Measurements from ENCODE around the gene ERAL1.
"Not testable (repeated sequence)": the region's sequence is repeated elsewhere in the genome, so short reads cannot be mapped to it uniquely, and the experiment has no call there.

The ERAL1 gene

GRCh38 chr17:28836541-28836940 is 18.3 kb upstream of the ERAL1 start:
- not testable (repeated sequence) for H3K4me3 ChIP-seq (ENCODE audit: low read length); H3K36me3 ChIP-seq (ENCODE audit: insufficient read depth, low read length); H3K4me1 ChIP-seq (ENCODE audit: insufficient read depth, low read length); H3K27me3 ChIP-seq (ENCODE audit: insufficient read depth, low read length); H2AFZ ChIP-seq (ENCODE audit: low read depth, low read length); H3K9me3 ChIP-seq (ENCODE audit: low read length)

- no peak overlapping the region for H3K4me3 ChIP-seq (ENCODE audit: low read length)
- peaks cover 11% of the 10 kb centered on the region for H3K4me1 ChIP-seq (ENCODE audit: insufficient read depth, low read length)
- H3K27me3 ChIP-seq (ENCODE audit: insufficient read depth, low read length): no peaks in the 10 kb centered on the region
- no peaks in the 10 kb centered on the region for H3K9me3 ChIP-seq (ENCODE audit: low read length)
- no peaks in the 10 kb centered on the region for H3K36me3 ChIP-seq (ENCODE audit: insufficient read depth, low read length)
- H2AFZ ChIP-seq (ENCODE audit: low read depth, low read length): no peak overlapping the region
Measured at GRCh38 chr17:28839221-28839620, 15.6 kb upstream of the ERAL1 start.

GRCh38 chr17:28841901-28842281 is 12.9 kb upstream of the ERAL1 start:
- Histone ChIP-seq H3K9me3 (ENCODE audit: low read length) (no peaks in the 10 kb centered on the region), H3K27me3 (ENCODE audit: insufficient read depth, low read length) (no peaks in the 10 kb centered on the region), H3K4me3 (ENCODE audit: low read length) (peak overlapping the region; percentile 83), H3K4me1 (ENCODE audit: insufficient read depth, low read length) (peaks cover 11% of the 10 kb centered on the region), H3K36me3 (ENCODE audit: insufficient read depth, low read length) (no peaks in the 10 kb centered on the region), H2AFZ (ENCODE audit: low read depth, low read length) (peak overlapping the region; percentile 75)

GRCh38 chr17:28842282-28843012 is 12.4 kb upstream of the ERAL1 start, which contains the start of gene FAM222B:
Gene FAM222B, minus strand, starts transcription at chr17:28842790. Its CDS starts 76,123 bp downstream, at chr17:28766667.
- H3K4me3 ChIP-seq (ENCODE audit: low read length): peak within 1 kb of the TSS; percentile 83
- H2AFZ ChIP-seq (ENCODE audit: low read depth, low read length): peak within 1 kb of the TSS; percentile 75
- no peaks in the 10 kb centered on the region for H3K9me3 ChIP-seq (ENCODE audit: low read length)
- no peaks in the 10 kb centered on the region for H3K36me3 ChIP-seq (ENCODE audit: insufficient read depth, low read length)
- no peaks in the 10 kb centered on the region for H3K27me3 ChIP-seq (ENCODE audit: insufficient read depth, low read length)
- H3K4me1 ChIP-seq (ENCODE audit: insufficient read depth, low read length): peaks cover 11% of the 10 kb centered on the region

GRCh38 chr17:28843816-28844148 is 11.0 kb upstream of the ERAL1 start:
- no peaks in the 10 kb centered on the region for H3K27me3 ChIP-seq (ENCODE audit: insufficient read depth, low read length)
- no peak overlapping the region for H2AFZ ChIP-seq (ENCODE audit: low read depth, low read length)
- H3K36me3 ChIP-seq (ENCODE audit: insufficient read depth, low read length): no peaks in the 10 kb centered on the region
- no peaks in the 10 kb centered on the region for H3K9me3 ChIP-seq (ENCODE audit: low read length)
- H3K4me1 ChIP-seq (ENCODE audit: insufficient read depth, low read length): peaks cover 11% of the 10 kb centered on the region
- no peak overlapping the region for H3K4me3 ChIP-seq (ENCODE audit: low read length)

GRCh38 chr17:28846231-28846630 is 8.6 kb upstream of the ERAL1 start:
- Histone ChIP-seq H3K4me3 (ENCODE audit: low read length) (no peak overlapping the region), H3K4me1 (ENCODE audit: insufficient read depth, low read length) (peaks cover 10% of the 10 kb centered on the region), H3K9me3 (ENCODE audit: low read length) (no peaks in the 10 kb centered on the region), H3K27me3 (ENCODE audit: insufficient read depth, low read length) (no peaks in the 10 kb centered on the region), H3K36me3 (ENCODE audit: insufficient read depth, low read length) (no peaks in the 10 kb centered on the region), H2AFZ (ENCODE audit: low read depth, low read length) (no peak overlapping the region)

- not testable (repeated sequence) for H3K4me3 ChIP-seq (ENCODE audit: low read length); H3K4me1 ChIP-seq (ENCODE audit: insufficient read depth, low read length); H2AFZ ChIP-seq (ENCODE audit: low read depth, low read length); H3K36me3 ChIP-seq (ENCODE audit: insufficient read depth, low read length); H3K9me3 ChIP-seq (ENCODE audit: low read length); H3K27me3 ChIP-seq (ENCODE audit: insufficient read depth, low read length)
Measured at GRCh38 chr17:28846699-28847098, 8.1 kb upstream of the ERAL1 start.

- H3K4me1 ChIP-seq (ENCODE audit: insufficient read depth, low read length); H2AFZ ChIP-seq (ENCODE audit: low read depth, low read length); H3K36me3 ChIP-seq (ENCODE audit: insufficient read depth, low read length); H3K9me3 ChIP-seq (ENCODE audit: low read length); H3K27me3 ChIP-seq (ENCODE audit: insufficient read depth, low read length); H3K4me3 ChIP-seq (ENCODE audit: low read length): not testable (repeated sequence)
Measured at GRCh38 chr17:28848667-28849066, 6.1 kb upstream of the ERAL1 start.

- Histone ChIP-seq H2AFZ (ENCODE audit: low read depth, low read length) (no peak overlapping the region), H3K36me3 (ENCODE audit: insufficient read depth, low read length) (no peaks in the 10 kb centered on the region), H3K9me3 (ENCODE audit: low read length) (no peaks in the 10 kb centered on the region), H3K4me1 (ENCODE audit: insufficient read depth, low read length) (peaks cover 2% of the 10 kb centered on the region), H3K27me3 (ENCODE audit: insufficient read depth, low read length) (no peaks in the 10 kb centered on the region), H3K4me3 (ENCODE audit: low read length) (no peak overlapping the region)
Measured at GRCh38 chr17:28849281-28849680, 5.5 kb upstream of the ERAL1 start.

GRCh38 chr17:28853295-28853694 is 1.5 kb upstream of the ERAL1 start:
- H3K4me1 ChIP-seq (ENCODE audit: insufficient read depth, low read length): peaks cover 11% of the 10 kb centered on the region
- no peak overlapping the region for H3K4me3 ChIP-seq (ENCODE audit: low read length)
- peaks cover 12% of the 10 kb centered on the region for H3K36me3 ChIP-seq (ENCODE audit: insufficient read depth, low read length)
- no peaks in the 10 kb centered on the region for H3K9me3 ChIP-seq (ENCODE audit: low read length)
- H2AFZ ChIP-seq (ENCODE audit: low read depth, low read length): no peak overlapping the region
- H3K27me3 ChIP-seq (ENCODE audit: insufficient read depth, low read length): no peaks in the 10 kb centered on the region

- H2AFZ ChIP-seq (ENCODE audit: low read depth, low read length): peak overlapping the region; percentile 76
- peaks cover 11% of the 10 kb centered on the region for H3K4me1 ChIP-seq (ENCODE audit: insufficient read depth, low read length)
- H3K4me3 ChIP-seq (ENCODE audit: low read length): peak overlapping the region; percentile 81
- no peaks in the 10 kb centered on the region for H3K9me3 ChIP-seq (ENCODE audit: low read length)
- H3K27me3 ChIP-seq (ENCODE audit: insufficient read depth, low read length): no peaks in the 10 kb centered on the region
- peaks cover 23% of the 10 kb centered on the region for H3K36me3 ChIP-seq (ENCODE audit: insufficient read depth, low read length)
Measured at GRCh38 chr17:28855336-28855679, 492 bp downstream of the ERAL1 start.

- H3K4me1 ChIP-seq (ENCODE audit: insufficient read depth, low read length): peaks cover 11% of the 10 kb centered on the region
- H2AFZ ChIP-seq (ENCODE audit: low read depth, low read length): no peak overlapping the region
- peaks cover 28% of the 10 kb centered on the region for H3K36me3 ChIP-seq (ENCODE audit: insufficient read depth, low read length)
- H3K4me3 ChIP-seq (ENCODE audit: low read length): peak overlapping the region; percentile 81
- H3K9me3 ChIP-seq (ENCODE audit: low read length): no peaks in the 10 kb centered on the region
- no peaks in the 10 kb centered on the region for H3K27me3 ChIP-seq (ENCODE audit: insufficient read depth, low read length)
Measured at GRCh38 chr17:28856028-28856574, 1.3 kb downstream of the ERAL1 start.

GRCh38 chr17:28857905-28858800 is 3.3 kb downstream of the ERAL1 start:
- H3K36me3 ChIP-seq (ENCODE audit: insufficient read depth, low read length): peaks cover 34% of the 10 kb centered on the region
- no peak overlapping the region for H2AFZ ChIP-seq (ENCODE audit: low read depth, low read length)
- no peaks in the 10 kb centered on the region for H3K9me3 ChIP-seq (ENCODE audit: low read length)
- H3K4me3 ChIP-seq (ENCODE audit: low read length): no peak overlapping the region
- H3K4me1 ChIP-seq (ENCODE audit: insufficient read depth, low read length): peaks cover 11% of the 10 kb centered on the region
- no peaks in the 10 kb centered on the region for H3K27me3 ChIP-seq (ENCODE audit: insufficient read depth, low read length)

Measured in neuron (in vitro differentiated cells).